GM12801 (cell line): ENCODE data around the gene PSD2.

Experiments
- CTCF ChIP-seq: IDR thresholded peaks from one replicate; pipeline ENCODE4 v1.5.1; 2011; ENCODE audit warnings: control low read depth; ENCODE audit not compliant: insufficient read length; ENCODE audit errors: extremely low read depth

The PSD2 gene

GRCh38 chr5:139837711-139838380 is 42.2 kb downstream of the PSD2 start:
- TF ChIP-seq CTCF, result no peak

- TF ChIP-seq CTCF, result no peak
Observed at GRCh38 chr5:139838381-139839197, 43.0 kb downstream of the PSD2 start.

GRCh38 chr5:139839232-139839815 is 43.7 kb downstream of the PSD2 start:
- TF ChIP-seq CTCF, result no peak

GRCh38 chr5:139839918-139840317 is 44.3 kb downstream of the PSD2 start:
- TF ChIP-seq CTCF, result no peak

- TF ChIP-seq CTCF, result no peak
Observed at GRCh38 chr5:139841549-139841948, 45.9 kb downstream of the PSD2 start.

- no peak for TF ChIP-seq CTCF
Observed at GRCh38 chr5:139842321-139842720, 46.7 kb downstream of the PSD2 start.

- TF ChIP-seq CTCF, result no peak
Observed at GRCh38 chr5:139843991-139844390, 48.4 kb downstream of the PSD2 start.
